H9 (cell line): ENCODE data around the gene MYO10. TPM values are rescaled to one million over a fixed set of nuclear protein-coding genes. Genes with fewer than 3 reads are reported as not detected.

Experiments
- DNase-seq: peaks from one replicate; pipeline ENCODE4 v3.0.0-alpha.2; 2017
- H2AFZ ChIP-seq: one replicate; pipeline ENCODE4 v1.6.1; 2013; ENCODE audit warnings: mild to moderate bottlenecking, low read length, control low read depth, moderate library complexity
- H2AK5ac ChIP-seq: 2 replicates; pipeline ENCODE4 v1.6.1; 2013; ENCODE audit warnings: low read length, control low read depth, mixed read lengths; ENCODE audit not compliant: insufficient read length
- H2BK120ac ChIP-seq: one replicate; pipeline ENCODE4 v1.6.1; 2013; ENCODE audit warnings: low read depth, mild to moderate bottlenecking, low read length, control low read depth, inconsistent platforms; ENCODE audit not compliant: poor library complexity, severe bottlenecking
- H2BK12ac ChIP-seq: 2 replicates; pipeline ENCODE4 v1.6.1; 2013; ENCODE audit warnings: low read length, control low read depth, mixed read lengths, low read depth; ENCODE audit not compliant: insufficient read length
- H2BK15ac ChIP-seq: 2 replicates; pipeline ENCODE4 v1.6.1; 2013; ENCODE audit warnings: low read depth, low read length, control low read depth
- H2BK20ac ChIP-seq: one replicate; pipeline ENCODE4 v1.6.1; 2013; ENCODE audit warnings: low read depth, mild to moderate bottlenecking, low read length, control low read depth, inconsistent platforms; ENCODE audit not compliant: poor library complexity, severe bottlenecking
- H2BK5ac ChIP-seq: 2 replicates; pipeline ENCODE4 v1.6.1; 2013; ENCODE audit warnings: low read length, control low read depth, mixed read lengths; ENCODE audit not compliant: insufficient read length
- H3K14ac ChIP-seq: 2 replicates; pipeline ENCODE4 v1.6.1; 2013; ENCODE audit warnings: low read length, control low read depth; ENCODE audit not compliant: insufficient read depth
- H3K18ac ChIP-seq: 2 replicates; pipeline ENCODE4 v1.6.1; 2013; ENCODE audit warnings: low read depth, mild to moderate bottlenecking, mixed read lengths, low read length, control low read depth; ENCODE audit not compliant: insufficient read length
- H3K23ac ChIP-seq: 2 replicates; pipeline ENCODE4 v1.6.1; 2013; ENCODE audit warnings: low read length, control low read depth, mixed read lengths, low read depth; ENCODE audit not compliant: insufficient read length
- H3K23me2 ChIP-seq: 2 replicates; pipeline ENCODE4 v1.6.1; 2013; ENCODE audit warnings: low read depth, mild to moderate bottlenecking, mixed read lengths, low read length, control low read depth; ENCODE audit not compliant: insufficient read length, poor library complexity, severe bottlenecking
- H3K27ac ChIP-seq: 2 replicates; pipeline ENCODE4 v1.5.1; 2013; ENCODE audit warnings: low read length, control low read depth, mixed read lengths, low read depth; ENCODE audit not compliant: insufficient read length
- H3K27me3 ChIP-seq: 2 replicates; pipeline ENCODE4 v1.6.1; 2013; ENCODE audit warnings: low read length, control low read depth, inconsistent platforms; ENCODE audit not compliant: insufficient read depth
- H3K4ac ChIP-seq: 2 replicates; pipeline ENCODE4 v1.6.1; 2013; ENCODE audit warnings: low read depth, mild to moderate bottlenecking, control low read depth, inconsistent platforms, low read length, moderate library complexity
- H3K4me1 ChIP-seq: 2 replicates; pipeline ENCODE4 v1.6.1; 2013; ENCODE audit warnings: low read length, control low read depth, inconsistent platforms; ENCODE audit not compliant: insufficient read depth
- H3K4me2 ChIP-seq: 2 replicates; pipeline ENCODE4 v1.6.1; 2013; ENCODE audit warnings: low read length, control low read depth, mixed read lengths; ENCODE audit not compliant: insufficient read length, insufficient read depth
- H3K56ac ChIP-seq: 2 replicates; pipeline ENCODE4 v1.6.1; 2013; ENCODE audit warnings: low read depth, mild to moderate bottlenecking, mixed read lengths, low read length, control low read depth; ENCODE audit not compliant: insufficient read length
- H3K79me1 ChIP-seq: 2 replicates; pipeline ENCODE4 v1.6.1; 2013; ENCODE audit warnings: low read depth, mild to moderate bottlenecking, moderate library complexity, low read length, control low read depth, inconsistent platforms; ENCODE audit not compliant: insufficient read depth, poor library complexity, severe bottlenecking
- H3K79me2 ChIP-seq: 2 replicates; pipeline ENCODE4 v1.6.1; 2013; ENCODE audit warnings: low read length, control low read depth, inconsistent platforms; ENCODE audit not compliant: insufficient read depth
- H3K9ac ChIP-seq: 2 replicates; pipeline ENCODE4 v1.6.1; 2013; ENCODE audit warnings: low read length, control low read depth, mixed read lengths; ENCODE audit not compliant: insufficient read length; ENCODE audit errors: extremely low read depth
- H3K9me3 ChIP-seq: one replicate; pipeline ENCODE4 v1.6.1; 2013; ENCODE audit warnings: low read depth, low read length, inconsistent platforms; ENCODE audit not compliant: control insufficient read depth
- H3T11ph ChIP-seq: one replicate; pipeline ENCODE4 v1.6.1; 2013; ENCODE audit warnings: mild to moderate bottlenecking, low read length, control low read depth, inconsistent platforms
- H4K20me1 ChIP-seq: one replicate; pipeline ENCODE4 v1.6.1; 2013; ENCODE audit not compliant: control insufficient read depth, insufficient read length, insufficient read depth
- H4K5ac ChIP-seq: 2 replicates; pipeline ENCODE4 v1.6.1; 2013; ENCODE audit warnings: low read depth, mild to moderate bottlenecking, mixed read lengths, low read length, control low read depth; ENCODE audit not compliant: insufficient read length
- H4K8ac ChIP-seq: replicated peaks from 2 replicates; pipeline ENCODE4 v1.6.1; 2013; ENCODE audit warnings: low read length, control low read depth, mixed read lengths, low read depth; ENCODE audit not compliant: insufficient read length
- H4K91ac ChIP-seq: 2 replicates; pipeline ENCODE4 v1.6.1; 2013; ENCODE audit warnings: low read depth, mild to moderate bottlenecking, moderate library complexity, mixed read lengths, low read length, control low read depth; ENCODE audit not compliant: insufficient read length
- H3K27ac Mint-ChIP-seq, 3 experiments: 2 replicates in 2 of 3; 3 replicates in 1 of 3; pipeline ENCODE4 v1.8.0; 2020 to 2021; ENCODE audit warnings: mixed read lengths in 3 of 3, mild to moderate bottlenecking in 1 of 3, moderate library complexity in 1 of 3
- H3K27me3 Mint-ChIP-seq: 2 replicates; pipeline ENCODE4 v1.8.0; 2021; ENCODE audit warnings: low read depth, mild to moderate bottlenecking, moderate library complexity, mixed read lengths
- H3K36me3 Mint-ChIP-seq, 3 experiments: 2 replicates in 2 of 3; 3 replicates in 1 of 3; pipeline ENCODE4 v1.8.0; 2020 to 2021; ENCODE audit warnings: low read depth in 3 of 3, mixed read lengths in 3 of 3; ENCODE audit not compliant: insufficient read depth in 1 of 3
- H3K4me1 Mint-ChIP-seq, 2 experiments: 2 replicates each; pipeline ENCODE4 v1.8.0; 2020; ENCODE audit warnings: mixed read lengths in 2 of 2
- H3K4me3 Mint-ChIP-seq, 2 experiments: 2 replicates in 1 of 2; 3 replicates in 1 of 2; pipeline ENCODE4 v1.8.0; 2020 to 2021; ENCODE audit warnings: mild to moderate bottlenecking in 2 of 2, mixed read lengths in 2 of 2, moderate library complexity in 1 of 2
- H3K9me3 Mint-ChIP-seq, 2 experiments: 2 replicates in 1 of 2; 3 replicates in 1 of 2; pipeline ENCODE4 v1.8.0; 2020; ENCODE audit warnings: mild to moderate bottlenecking in 2 of 2, mixed read lengths in 2 of 2, moderate library complexity in 1 of 2
- CTCF ChIP-seq: fragments of 200-600 bp; sonication (generic); conservative IDR thresholded peaks from 3 replicates; pipeline ENCODE4 v1.8.0; 2021; ENCODE audit warnings: antibody characterized with exemption, mild to moderate bottlenecking
- whole genome bisulfite sequencing: extraction: QIAGEN DNeasy Blood & Tissue Kit; methylation state at CpG from one replicate; pipeline ENCODE4 v1.1.7; 2013; ENCODE audit warnings: missing lambda C conversion rate, low lambda C conversion rate, mixed read lengths; ENCODE audit not compliant: insufficient read length; ENCODE audit errors: extremely low coverage; 5-methylcytosine and 5-hydroxymethylcytosine counted together
- total RNA-seq: library from RNA; stranded (reverse); gene quantifications from 2 replicates; pipeline ENCODE4 v1.2.1, GENCODE V29; 2021

Gene MYO10
- total RNA-seq, 1 experiment from 2014 or later: 127 TPM

- Histone ChIP-seq H4K91ac (no peak overlapping the region), H2BK5ac (no peak overlapping the region), H3K23ac (no peak overlapping the region), H2BK12ac (no peak overlapping the region), H3K9me3 (no peaks in the 10 kb centered on the region), H3K27ac (no peak overlapping the region), H3K79me2 (no peaks in the 10 kb centered on the region), H2BK120ac (no peak overlapping the region), H3K9ac (no peak overlapping the region), H3K14ac (no peak overlapping the region), H2AFZ (no peak overlapping the region), H4K20me1 (no peaks in the 10 kb centered on the region), H2BK20ac (no peak overlapping the region), H3K56ac (no peak overlapping the region), H3K27me3 (no peaks in the 10 kb centered on the region), H3K4me2 (no peak overlapping the region), H4K8ac (no peak overlapping the region), H3K4ac (no peak overlapping the region), H3K18ac (no peak overlapping the region), H2BK15ac (no peak overlapping the region), H3K4me1 (no peaks in the 10 kb centered on the region), H3K79me1 (no peaks in the 10 kb centered on the region), H4K5ac (no peak overlapping the region), H3T11ph (no peak overlapping the region), H3K23me2 (no peaks in the 10 kb centered on the region), H2AK5ac (no peak overlapping the region)
- no peak overlapping the region for H3K4me3 Mint-ChIP-seq
- H3K27ac Mint-ChIP-seq: no peak overlapping the region
- peaks cover 6 to 7% of the 10 kb centered on the region in 2 experiments for H3K4me1 Mint-ChIP-seq
- H3K27me3 Mint-ChIP-seq: no peaks in the 10 kb centered on the region; the same call in 1 of the 2 replicates
- no CpG with 5 or more reads among the region's 1 CpG for WGBS
- peaks cover 0 to 3% of the 10 kb centered on the region in 2 experiments; a peak in 1 of 5 replicates for H3K9me3 Mint-ChIP-seq
- no peak for TF ChIP-seq CTCF
- no peaks in the 10 kb centered on the region; a peak in 1 of 7 replicates for H3K36me3 Mint-ChIP-seq
- no peak for DNase-seq
Measured at GRCh38 chr5:16983972-16984371, 47.9 kb upstream of the MYO10 start.
